NCI-H1417 (cell line): ENCODE data around the gene IGF1.

ENCODE experiments used
- DNase-seq, 3 experiments: peaks; one replicate each; lab custom pipeline; 2025; lab: John Stamatoyannopoulos, UW

The IGF1 gene

DNA sequence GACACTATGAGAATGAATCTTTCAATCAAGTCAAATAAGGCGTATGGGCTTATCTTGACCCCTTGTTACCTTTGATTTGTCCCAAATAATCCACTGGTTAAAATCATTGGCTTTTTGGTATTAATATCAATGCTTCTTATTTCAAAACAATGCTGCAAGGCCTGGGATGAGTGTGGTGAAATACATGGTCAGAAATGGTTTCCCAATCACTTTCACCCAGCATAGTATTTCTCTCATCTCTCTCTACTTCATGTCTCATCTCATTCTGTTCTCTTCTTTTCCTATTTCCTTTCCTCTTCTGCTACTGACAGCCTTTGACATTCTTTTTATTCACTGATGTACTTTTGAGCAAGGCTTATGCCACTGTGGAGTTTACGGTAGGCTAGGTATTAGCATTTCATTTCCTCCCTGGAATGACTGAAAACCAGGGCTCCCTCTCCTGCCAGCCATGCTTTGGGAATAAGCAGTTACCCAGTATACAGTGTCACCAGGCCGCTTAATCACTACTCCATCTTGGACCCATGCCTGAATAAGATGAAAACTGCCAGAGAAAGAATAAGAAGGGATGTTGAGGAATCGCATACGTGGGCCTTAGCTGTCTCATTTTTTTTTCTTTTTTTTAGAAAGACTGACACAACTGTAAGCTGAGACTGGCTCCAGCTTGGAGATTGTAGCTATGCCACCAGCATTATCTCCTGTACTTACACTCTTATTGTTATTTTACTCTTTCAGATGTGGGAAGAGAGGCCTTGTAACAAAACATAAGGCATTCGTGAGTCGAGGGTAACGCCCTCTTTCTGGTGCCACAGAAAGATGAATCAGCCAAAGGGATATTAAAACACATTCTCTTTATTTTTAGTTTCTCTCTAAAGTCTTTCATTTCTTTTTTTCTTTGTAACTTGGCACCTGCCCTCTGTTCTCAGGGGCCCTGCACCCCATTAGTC is 53.5 kb downstream of the IGF1 start:
- no peak for DNase-seq

DNA sequence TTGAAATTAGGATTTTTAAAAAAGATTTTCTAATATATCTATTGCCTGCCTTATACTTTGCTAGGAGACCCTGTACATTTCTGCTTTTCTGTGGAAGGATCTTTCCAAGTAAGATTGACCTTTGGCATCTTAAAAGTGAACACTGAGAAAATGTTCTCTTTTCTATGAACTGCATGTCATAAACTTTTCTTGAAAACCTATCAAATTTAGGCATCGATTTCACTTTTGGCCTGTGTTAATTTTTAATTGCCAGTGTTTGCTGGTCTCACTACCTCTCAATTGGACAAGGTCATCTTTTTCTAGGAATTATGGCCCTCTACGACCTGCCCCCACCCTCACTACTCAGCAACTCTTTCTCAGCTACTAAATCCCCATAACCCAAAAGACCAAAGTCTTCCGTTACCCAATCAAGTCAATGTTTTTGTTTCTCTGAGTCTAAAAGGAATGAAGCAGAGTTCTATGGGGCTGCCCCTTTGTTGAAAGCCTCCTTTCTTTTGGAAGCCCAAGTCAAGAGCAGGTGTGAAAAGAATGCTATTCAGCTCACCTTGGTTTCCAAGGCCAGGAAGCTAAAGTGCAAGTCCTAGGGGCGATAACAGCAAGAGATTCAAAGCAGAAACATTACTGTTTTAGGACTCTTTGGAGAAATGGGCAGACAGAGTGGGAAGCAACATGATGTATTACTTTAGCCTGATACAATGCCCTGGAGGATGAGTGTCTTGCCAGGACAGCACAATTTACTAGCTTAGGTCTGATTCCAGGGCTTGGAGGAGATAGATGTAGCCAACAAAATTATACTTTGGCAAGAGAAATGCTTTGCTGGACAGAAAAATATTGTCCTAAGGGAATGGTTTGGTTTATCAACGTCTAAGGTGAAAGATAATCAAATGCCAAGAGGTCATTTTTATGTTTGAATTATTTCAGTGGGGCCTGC is 55.0 kb downstream of the IGF1 start:
- DNase-seq: no peak

GRCh38 chr12:102423462-102423861 is 56.9 kb downstream of the IGF1 start:
- no peak for DNase-seq

- DNase-seq: no peak
Observed at GRCh38 chr12:102421802-102422583, 58.4 kb downstream of the IGF1 start.

GRCh38 chr12:102419094-102419764 is 61.1 kb downstream of the IGF1 start:
- DNase-seq: no peak

- no peak for DNase-seq
Observed at GRCh38 chr12:102417055-102417454, 63.3 kb downstream of the IGF1 start.

- no peak for DNase-seq
Observed at GRCh38 chr12:102415515-102415914, 64.8 kb downstream of the IGF1 start.

GRCh38 chr12:102413396-102413795 is 67.0 kb downstream of the IGF1 start:
- DNase-seq: no peak

DNA sequence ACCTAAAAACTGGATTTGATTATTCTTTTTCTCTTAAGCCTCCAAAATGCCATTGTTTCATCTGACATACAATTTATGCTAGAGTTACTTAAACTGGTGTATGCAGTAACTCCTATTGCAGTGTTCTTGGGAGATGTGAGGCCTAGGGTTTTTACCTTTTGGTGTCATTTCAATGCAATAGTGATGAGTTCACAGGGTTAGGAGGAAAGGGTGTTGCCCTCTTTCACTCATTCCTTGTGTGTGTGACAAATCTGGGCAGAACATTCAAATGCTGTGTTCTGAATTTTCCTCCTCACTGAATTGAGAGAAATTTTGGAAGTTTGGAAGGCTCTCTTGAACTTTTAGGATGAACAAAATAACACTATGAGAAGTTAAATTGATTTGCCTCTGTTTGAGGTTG is 69.9 kb downstream of the IGF1 start:
- DNase-seq: no peak

DNA sequence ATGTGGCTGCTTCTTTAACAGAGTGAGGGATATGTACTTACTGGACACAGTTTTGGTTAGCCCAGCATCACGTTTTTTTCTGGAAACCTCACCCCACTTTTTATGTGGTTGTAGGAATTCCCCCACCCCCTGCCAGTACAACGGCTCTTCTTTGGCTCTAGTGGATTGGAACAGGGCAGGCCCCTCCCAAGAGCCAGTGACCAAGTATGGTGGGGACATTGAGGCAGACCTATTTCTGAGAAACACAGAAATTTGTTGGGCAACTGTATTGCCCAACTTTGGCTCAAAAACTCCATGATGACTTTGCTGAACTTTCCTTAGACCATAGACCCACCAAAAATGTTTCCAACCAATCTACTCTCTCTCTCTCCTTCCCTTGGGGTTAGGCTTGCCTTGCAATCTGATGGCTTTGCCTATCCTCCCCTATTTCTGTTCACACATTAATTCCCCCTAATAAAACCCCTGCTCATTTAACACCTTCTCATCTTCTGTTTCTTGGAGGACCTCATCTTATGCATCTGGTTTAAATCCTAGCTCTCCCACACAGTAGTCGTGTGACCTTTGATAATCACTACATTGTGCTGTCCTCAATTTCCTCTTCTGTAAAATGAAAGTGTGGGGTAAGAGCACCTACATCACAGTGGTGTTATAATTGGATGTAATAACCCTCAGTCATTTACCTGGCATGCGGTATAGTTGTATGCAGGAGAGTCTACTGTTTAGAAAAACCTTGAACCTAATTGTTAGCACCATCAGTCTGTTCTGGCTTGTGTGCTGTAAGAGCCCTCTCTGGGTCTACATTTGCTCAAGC is 71.7 kb downstream of the IGF1 start:
- DNase-seq: no peak

- no peak for DNase-seq
Observed at GRCh38 chr12:102407776-102408486, 72.4 kb downstream of the IGF1 start.

DNA sequence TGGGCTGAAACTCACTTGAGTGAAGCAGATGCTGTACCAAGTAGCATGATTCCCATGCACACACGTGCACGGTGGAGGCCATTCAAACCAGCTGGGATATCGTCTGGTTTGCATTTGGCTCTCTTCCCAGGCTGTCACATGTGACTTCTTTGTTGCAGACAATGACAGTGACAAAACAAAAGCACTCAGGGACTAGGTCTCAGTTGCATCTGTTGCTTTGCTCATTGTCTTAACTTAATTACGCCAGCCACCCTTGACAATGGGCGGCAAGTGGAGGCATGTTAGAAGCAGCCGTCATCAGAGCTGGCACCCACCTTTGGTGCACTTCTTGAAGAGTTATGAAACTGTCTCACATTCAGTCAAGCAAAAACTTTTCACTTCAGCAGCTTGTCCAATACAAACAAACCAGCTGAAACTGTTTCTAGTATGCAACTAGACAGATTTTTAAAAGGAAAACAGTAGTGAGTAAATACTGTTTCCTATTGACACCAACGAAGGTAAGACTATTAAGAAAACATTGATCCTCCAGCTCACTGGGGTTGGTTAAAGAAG is 74.3 kb downstream of the IGF1 start:
- peak; percentile 46 to 92 (median 85) for DNase-seq

DNA sequence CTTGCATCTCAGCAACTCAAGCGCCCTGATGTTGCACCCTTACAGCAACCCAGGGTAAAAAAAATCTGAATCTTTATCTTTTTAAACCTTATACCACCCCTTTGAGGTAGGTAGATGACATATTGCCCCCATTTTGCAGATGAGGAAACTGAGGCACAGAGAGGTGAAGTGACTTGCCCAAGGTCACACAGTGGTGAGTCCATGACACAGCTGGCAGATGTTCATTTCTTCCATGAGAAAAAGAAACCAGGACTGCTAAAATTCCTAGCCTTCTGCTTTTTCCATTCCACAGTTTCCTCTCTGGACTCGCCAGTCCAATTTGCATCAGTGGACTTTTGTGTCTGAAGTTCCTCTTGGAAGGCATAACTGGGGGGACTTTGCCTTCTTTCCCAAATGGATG is 79.3 kb downstream of the IGF1 start:
- DNase-seq: no peak

GRCh38 chr12:102399653-102400052 is 80.7 kb downstream of the IGF1 start:
- no peak for DNase-seq

DNA sequence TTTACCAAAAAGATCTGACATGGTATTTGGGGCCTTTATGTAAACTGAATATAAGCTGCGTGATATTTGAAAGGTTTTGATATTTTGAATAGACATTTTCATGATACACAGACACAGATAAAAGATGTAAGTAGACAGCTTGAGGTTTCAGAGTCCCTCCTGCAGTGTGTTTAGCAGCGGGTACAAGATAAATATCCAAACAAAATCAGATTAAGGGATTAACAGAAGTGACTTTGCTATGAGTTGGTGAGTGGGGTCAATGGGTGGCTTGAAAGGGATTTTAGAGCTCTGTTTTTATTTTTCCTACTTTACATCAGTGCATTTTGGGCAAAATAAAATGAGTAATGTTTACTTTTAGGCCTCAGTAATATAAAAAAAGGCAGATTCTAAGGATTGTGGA is 84.1 kb downstream of the IGF1 start:
- DNase-seq: no peak

DNA sequence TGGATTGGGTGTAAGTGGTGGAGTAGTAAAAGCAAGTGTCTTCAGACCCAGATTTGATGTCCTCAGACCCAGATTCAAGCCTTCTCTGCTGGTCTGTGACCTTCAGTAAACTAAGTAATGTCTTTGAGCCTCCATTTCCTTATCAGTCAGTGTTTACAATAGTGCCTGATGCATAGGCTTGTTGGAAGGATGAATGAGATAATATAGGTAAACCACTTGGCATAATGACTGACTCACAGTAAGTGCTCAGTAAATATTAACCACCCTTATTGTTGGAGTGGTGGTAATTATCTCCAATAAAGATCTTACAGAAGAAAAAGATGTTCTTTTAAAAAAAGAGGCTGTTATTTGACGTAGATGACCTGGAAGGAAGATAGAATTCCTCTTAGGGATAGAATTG is 86.2 kb downstream of the IGF1 start:
- peak in 1 of 3 experiments; percentile 31 for DNase-seq

DNA sequence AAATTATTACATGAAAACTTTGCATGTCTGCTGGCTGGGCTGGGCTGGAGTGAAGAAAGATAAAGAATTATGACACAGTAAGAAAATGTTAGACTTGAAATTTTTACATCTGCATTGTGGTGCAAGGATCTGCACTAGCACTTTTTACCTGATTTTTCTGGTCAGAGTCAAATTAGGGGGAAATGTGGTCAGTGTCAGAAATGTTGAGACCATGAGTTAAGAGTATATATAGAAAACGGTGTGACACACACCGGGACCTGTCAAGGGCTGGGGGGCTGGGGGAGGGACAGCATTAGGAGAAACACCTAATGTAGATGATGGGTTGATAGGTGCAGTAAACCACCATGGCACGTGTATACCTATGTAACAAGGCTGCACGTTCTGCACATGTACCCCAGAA is 90.3 kb downstream of the IGF1 start:
- no peak for DNase-seq

DNA sequence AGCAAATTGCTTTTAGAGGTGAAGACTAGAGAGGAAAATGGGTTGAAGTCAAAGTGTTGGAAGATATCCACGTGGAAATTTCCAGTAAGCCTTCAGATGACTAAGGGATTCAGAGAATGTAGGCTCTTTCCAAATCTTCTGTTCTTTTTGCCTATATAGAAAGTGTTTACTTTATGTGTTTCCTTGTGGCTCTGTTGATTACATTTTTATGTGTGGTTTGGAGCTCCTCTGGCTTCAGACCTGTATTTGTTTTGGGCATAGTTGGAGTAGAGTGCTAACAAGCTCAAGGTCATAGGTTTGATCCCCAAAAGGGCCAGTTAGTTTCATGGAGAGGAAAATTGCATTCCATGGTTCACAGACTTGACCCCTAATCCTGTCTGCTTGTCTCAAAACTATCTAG is 91.9 kb downstream of the IGF1 start:
- DNase-seq: no peak

DNA sequence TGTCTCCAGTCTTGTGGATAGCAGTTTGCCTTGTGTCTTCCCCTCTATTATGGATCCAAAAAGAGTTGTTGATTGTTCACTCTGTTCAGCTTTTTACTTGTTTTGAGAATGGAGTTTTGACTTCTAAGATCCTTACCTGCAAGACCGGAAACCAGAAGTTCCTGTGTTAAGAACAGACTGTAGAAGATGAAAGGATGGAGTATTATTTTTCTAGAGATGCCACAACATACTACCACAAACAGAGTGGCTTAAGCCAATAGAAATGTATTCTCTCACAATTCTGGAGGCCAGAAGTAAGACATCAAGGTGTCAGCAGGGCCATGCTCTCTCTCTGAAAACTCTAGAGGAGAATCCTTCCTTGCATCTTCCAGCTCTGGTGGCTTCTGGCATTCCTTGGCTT is 95.0 kb downstream of the IGF1 start:
- DNase-seq: no peak
